Stomach (tissue), 9 donors: Measurements from ENCODE around the gene DLGAP1. TPM values are rescaled to one million over a fixed set of nuclear protein-coding genes. Genes with fewer than 3 reads are reported as not detected.
"Not testable (repeated sequence)": the region's sequence is repeated elsewhere in the genome, so short reads cannot be mapped to it uniquely, and the experiment has no call there.

Source experiments
- DNase-seq, 2 donors: peaks; one replicate each; pipeline versions ENCODE4 v3.0.0 to v3.0.0-alpha.2; 2013 to 2019
- H3K27ac ChIP-seq, 5 donors: fragments of 200-600 bp in 4 of 5; sonication (generic) in 4 of 5; one replicate each; pipeline ENCODE4 v1.5.1; 2013 to 2019; ENCODE audit warnings: mild to moderate bottlenecking in 1 of 5, moderate library complexity in 1 of 5
- H3K27me3 ChIP-seq, 3 donors: fragments of 200-600 bp; sonication (generic); one replicate each; pipeline ENCODE4 v1.5.1; 2017 to 2019; ENCODE audit warnings: mixed run types in 1 of 3
- H3K36me3 ChIP-seq, 4 donors: fragments of 200-600 bp; sonication (generic); 1 replicate in 3 of 4; 2 replicates in 1 of 4; pipeline ENCODE4 v1.5.1; 2016 to 2019
- H3K4me1 ChIP-seq, 4 donors: fragments of 200-600 bp; sonication (generic); one replicate each; pipeline ENCODE4 v1.5.1; 2016 to 2019
- H3K4me3 ChIP-seq, 4 donors: fragments of 200-600 bp; sonication (generic) in 3 of 4; one replicate each; pipeline ENCODE4 v1.5.1; 2016 to 2019; ENCODE audit warnings: mild to moderate bottlenecking in 1 of 4
- H3K9me3 ChIP-seq, 4 donors: fragments of 200-600 bp; sonication (generic); one replicate each; pipeline ENCODE4 v1.5.1; 2016 to 2019
- EP300 ChIP-seq: sonication (generic); formaldehyde crosslinking; IDR thresholded peaks from one replicate; pipeline ENCODE4 v1.6.1; 2017; ENCODE audit warnings: antibody characterized with exemption
- POLR2A ChIP-seq, 4 donors: fragments of 450-650 bp; IDR thresholded peaks; one replicate each; pipeline ENCODE4 v1.6.1; 2016; ENCODE audit warnings: antibody characterized with exemption in 4 of 4, control low read depth in 2 of 4, mild to moderate bottlenecking in 1 of 4, moderate library complexity in 1 of 4
- POLR2AphosphoS5 ChIP-seq, 3 donors: sonication (generic); formaldehyde crosslinking; IDR thresholded peaks; one replicate each; pipeline ENCODE4 v1.6.1; 2016; ENCODE audit warnings: antibody characterized with exemption in 3 of 3
- WGBS, 5 donors: extraction: QIAGEN DNeasy Blood & Tissue Kit in 3 of 5; methylation state at CpG; one replicate each; pipeline versions ENCODE4 v1.1.5 to v1.1.7; 2013 to 2018; 5-methylcytosine and 5-hydroxymethylcytosine counted together
- intact Hi-C: fragments of 100-400 bp; cut with DNase I; formaldehyde crosslinking; loops from one replicate; pipeline ENCODE4 v1.15.1; 2023; ENCODE audit warnings: low total_unique reads
- polyA plus RNA-seq, 3 donors: library from polyadenylated mRNA; stranded (reverse); fragments of 200-250 nt; gene quantifications; one replicate each; pipeline ENCODE4 v1.2.3, GENCODE V29; 2013
- total RNA-seq, 5 donors: library from RNA; depleted of rRNA; stranded (reverse); fragments of >200 nt; gene quantifications; one replicate each; pipeline versions ENCODE4 v1.1.0 to v1.2.3, GENCODE V29; 2014 to 2016
- TF ChIP-seq, protein P1 (sequence below), 7 experiments: fragments of 450-650 bp in 4 of 7; fragments of 200-600 bp in 3 of 7; sonication (generic) in 3 of 7; IDR thresholded peaks; one replicate each; pipeline ENCODE4 v1.5.1; 2016 to 2019; ENCODE audit warnings: antibody characterized with exemption in 7 of 7, control low read depth in 2 of 7, mild to moderate bottlenecking in 1 of 7
- donor health status: healthy with polysubstance abuse.
- donor health status: Bipolar disorder and iron deficiency.
- donor health status: healthy.

Gene DLGAP1
- total and polyA plus RNA-seq, 8 donors, result 0.06 to 7.0 (median 1.3) TPM; not detected in 1

DNA sequence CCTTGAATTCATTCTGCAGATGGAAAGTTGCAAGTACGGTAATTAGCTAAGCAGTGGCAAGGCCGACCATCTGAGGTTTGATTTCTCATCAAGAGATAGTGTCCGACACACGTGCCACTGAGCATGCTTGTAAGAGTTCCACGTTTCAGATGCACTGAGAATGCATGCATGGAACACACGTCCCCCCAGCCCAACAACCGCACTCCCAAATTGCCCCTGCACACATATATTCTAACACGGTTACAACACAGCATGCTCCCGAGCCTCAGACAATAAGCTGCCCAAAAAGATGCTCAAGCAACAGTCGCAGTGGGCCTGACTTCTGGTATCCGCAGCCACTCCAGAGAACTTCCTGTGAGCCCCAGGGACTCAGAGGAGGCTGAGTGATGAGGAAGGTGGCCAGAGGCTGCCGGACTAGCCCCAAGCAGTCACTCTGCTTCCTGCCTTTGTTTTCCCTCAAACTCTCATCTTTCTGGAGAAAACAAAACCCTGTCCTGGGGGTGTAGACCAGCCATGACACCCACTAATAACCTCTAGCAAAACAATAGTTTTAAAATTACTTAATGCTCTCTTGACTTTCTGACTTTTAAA is 801.2 kb downstream of the DLGAP1 start:
- Histone ChIP-seq H3K9me3 (no peaks in the 10 kb centered on the region), H3K27ac (no peak overlapping the region), H3K4me1 (peaks cover 0 to 21% (median 0%) of the 10 kb centered on the region in 4 donors), H3K27me3 (no peaks in the 10 kb centered on the region), H3K4me3 (no peak overlapping the region), H3K36me3 (no peaks in the 10 kb centered on the region)
- TF ChIP-seq EP300 (no peak), POLR2A (IDR thresholded peaks at IDR 0.05) (no peak), POLR2AphosphoS5 (IDR thresholded peaks at IDR 0.05) (no peak)
- TF ChIP-seq, protein P1, sequence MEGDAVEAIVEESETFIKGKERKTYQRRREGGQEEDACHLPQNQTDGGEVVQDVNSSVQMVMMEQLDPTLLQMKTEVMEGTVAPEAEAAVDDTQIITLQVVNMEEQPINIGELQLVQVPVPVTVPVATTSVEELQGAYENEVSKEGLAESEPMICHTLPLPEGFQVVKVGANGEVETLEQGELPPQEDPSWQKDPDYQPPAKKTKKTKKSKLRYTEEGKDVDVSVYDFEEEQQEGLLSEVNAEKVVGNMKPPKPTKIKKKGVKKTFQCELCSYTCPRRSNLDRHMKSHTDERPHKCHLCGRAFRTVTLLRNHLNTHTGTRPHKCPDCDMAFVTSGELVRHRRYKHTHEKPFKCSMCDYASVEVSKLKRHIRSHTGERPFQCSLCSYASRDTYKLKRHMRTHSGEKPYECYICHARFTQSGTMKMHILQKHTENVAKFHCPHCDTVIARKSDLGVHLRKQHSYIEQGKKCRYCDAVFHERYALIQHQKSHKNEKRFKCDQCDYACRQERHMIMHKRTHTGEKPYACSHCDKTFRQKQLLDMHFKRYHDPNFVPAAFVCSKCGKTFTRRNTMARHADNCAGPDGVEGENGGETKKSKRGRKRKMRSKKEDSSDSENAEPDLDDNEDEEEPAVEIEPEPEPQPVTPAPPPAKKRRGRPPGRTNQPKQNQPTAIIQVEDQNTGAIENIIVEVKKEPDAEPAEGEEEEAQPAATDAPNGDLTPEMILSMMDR (IDR thresholded peaks at IDR 0.05), result no peak
- WGBS, 5 donors, result 82 to 91% (median 89%) methylated on average over 12 of the region's 12 CpGs
- DNase-seq, result no peak
- intact Hi-C loops, result no loop called here

DNA sequence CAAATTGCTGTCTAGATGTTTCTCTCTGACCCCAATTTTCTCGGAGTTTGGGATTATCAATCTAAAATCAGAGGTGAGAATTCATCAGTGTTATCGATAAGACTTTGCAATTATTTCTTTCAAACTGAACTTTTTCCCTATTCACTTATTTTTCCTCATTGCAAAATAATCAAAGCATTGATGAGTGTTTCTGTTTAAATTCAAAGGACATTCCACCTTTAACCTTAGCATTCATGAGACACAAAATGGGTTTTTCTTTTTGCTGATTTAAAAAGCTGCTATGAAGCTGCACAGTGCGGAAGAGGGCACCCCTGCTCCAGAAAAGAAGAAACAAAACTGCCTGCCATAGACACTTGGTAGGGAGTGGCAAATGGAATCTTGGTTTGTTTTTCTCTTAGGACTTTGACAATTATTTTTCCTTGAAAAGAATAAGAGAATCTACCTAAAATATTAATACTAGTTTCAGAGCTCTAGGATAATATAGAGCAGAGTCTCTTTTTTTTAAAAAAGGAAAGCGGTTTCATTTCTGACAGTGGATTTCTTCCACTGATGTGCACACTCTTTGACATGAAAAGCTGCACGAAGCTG is 801.8 kb downstream of the DLGAP1 start:
- Histone ChIP-seq H3K36me3 (no peaks in the 10 kb centered on the region), H3K9me3 (no peaks in the 10 kb centered on the region), H3K4me1 (peaks cover 0 to 21% (median 0%) of the 10 kb centered on the region in 4 donors), H3K4me3 (no peak overlapping the region), H3K27me3 (no peaks in the 10 kb centered on the region), H3K27ac (peak overlapping the region in 4 of 5 donors; percentile 17 to 53 (median 43))
- TF ChIP-seq, protein P1 (IDR thresholded peaks at IDR 0.05), result no peak
- TF ChIP-seq EP300 (no peak), POLR2AphosphoS5 (IDR thresholded peaks at IDR 0.05) (no peak), POLR2A (IDR thresholded peaks at IDR 0.05) (no peak)
- intact Hi-C loops, result no loop called here
- no peak for DNase-seq
- 82 to 86% (median 85%) methylated on average over 5 of the region's 5 CpGs for WGBS, 5 donors

DNA sequence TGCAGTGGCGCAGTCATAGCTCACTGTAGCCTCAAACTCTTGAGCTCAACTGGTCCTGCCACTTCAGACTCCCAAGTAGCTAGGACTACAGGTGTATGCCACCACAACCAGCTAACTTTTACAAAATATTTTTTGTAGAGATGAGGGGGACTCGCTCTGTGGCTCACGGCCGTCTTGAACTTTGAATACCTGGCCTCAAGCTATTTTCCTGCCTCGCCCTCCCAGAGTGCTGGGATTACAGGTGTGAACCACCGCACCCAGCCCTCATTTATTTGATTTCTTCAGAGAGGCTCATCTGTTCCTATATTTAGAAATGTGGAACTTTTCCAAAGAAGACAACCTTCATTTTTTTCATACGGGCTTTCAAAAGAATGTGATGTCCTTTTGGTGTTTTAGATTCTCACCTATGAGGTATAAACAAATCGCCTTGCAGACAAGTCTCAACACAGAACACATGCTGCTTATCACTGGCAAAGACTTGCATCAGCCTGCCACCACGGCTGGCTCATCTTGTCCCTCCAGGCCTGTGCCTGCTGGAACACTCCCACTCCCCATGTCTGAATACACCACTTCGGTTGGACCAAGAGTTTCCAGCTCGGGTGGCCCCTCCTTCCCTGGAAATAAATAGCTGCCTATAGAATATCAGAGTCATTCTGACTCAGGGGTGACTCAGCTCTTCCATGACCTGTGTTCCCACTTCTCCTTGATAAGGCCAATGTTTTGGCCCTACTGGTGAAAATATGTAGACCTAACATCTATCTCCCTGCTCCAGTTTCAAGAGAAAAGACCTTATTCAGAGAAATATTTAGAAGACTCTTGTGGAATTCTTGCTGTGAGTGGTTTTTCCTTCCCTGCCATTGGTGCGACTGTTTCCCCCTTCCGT is 802.5 kb downstream of the DLGAP1 start:
- WGBS, 5 donors, result 65 to 72% (median 69%) methylated on average over 13 of the region's 13 CpGs
- Histone ChIP-seq H3K27ac (peak overlapping the region in 4 of 5 donors; percentile 41 to 53 (median 48)), H3K27me3 (no peaks in the 10 kb centered on the region), H3K4me1 (peaks cover 0 to 21% (median 0%) of the 10 kb centered on the region in 4 donors), H3K4me3 (no peak overlapping the region), H3K36me3 (no peaks in the 10 kb centered on the region), H3K9me3 (no peaks in the 10 kb centered on the region)
- peak; percentile 80 to 88 for DNase-seq
- peak in 2 of 3 donors; percentile 74 to 81 for TF ChIP-seq POLR2AphosphoS5 (IDR thresholded peaks at IDR 0.05)
- TF ChIP-seq, protein P1 (IDR thresholded peaks at IDR 0.05), result no peak
- no peak for TF ChIP-seq POLR2A (IDR thresholded peaks at IDR 0.05)
- no peak for TF ChIP-seq EP300
- intact Hi-C loops, result no loop called here

DNA sequence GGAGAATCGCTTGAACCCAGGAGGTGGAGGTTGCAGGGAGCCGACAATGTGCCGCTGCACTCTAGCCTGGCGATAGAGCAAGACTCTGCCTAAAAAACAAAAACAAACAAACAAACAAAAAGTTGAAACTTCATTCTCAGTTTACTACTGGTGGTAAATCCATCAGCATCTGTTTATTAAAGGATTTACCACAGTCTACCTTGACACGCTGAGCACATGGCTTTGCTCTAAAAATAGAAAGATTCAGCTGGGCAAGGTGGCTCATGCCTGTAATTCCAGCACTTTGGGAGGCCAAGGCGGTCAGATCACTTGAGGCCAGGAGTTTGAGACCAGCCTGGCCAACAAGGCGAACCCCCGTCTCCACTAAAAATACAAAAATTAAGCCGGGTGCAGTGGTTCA is 803.8 kb downstream of the DLGAP1 start:
- no peak for DNase-seq
- WGBS, 5 donors, result 83 to 85% (median 84%) methylated on average over 9 of the region's 9 CpGs
- Histone ChIP-seq H3K9me3 (no peaks in the 10 kb centered on the region), H3K4me1 (peaks cover 0 to 21% (median 0%) of the 10 kb centered on the region in 4 donors), H3K36me3 (no peaks in the 10 kb centered on the region), H3K27ac (peak overlapping the region in 2 of 5 donors; percentile 30 to 33), H3K27me3 (no peaks in the 10 kb centered on the region), H3K4me3 (no peak overlapping the region)
- TF ChIP-seq POLR2AphosphoS5 (IDR thresholded peaks at IDR 0.05) (no peak), POLR2A (IDR thresholded peaks at IDR 0.05) (no peak), EP300 (no peak)
- TF ChIP-seq, protein P1 (IDR thresholded peaks at IDR 0.05), result no peak
- intact Hi-C loops, result no loop called here

DNA sequence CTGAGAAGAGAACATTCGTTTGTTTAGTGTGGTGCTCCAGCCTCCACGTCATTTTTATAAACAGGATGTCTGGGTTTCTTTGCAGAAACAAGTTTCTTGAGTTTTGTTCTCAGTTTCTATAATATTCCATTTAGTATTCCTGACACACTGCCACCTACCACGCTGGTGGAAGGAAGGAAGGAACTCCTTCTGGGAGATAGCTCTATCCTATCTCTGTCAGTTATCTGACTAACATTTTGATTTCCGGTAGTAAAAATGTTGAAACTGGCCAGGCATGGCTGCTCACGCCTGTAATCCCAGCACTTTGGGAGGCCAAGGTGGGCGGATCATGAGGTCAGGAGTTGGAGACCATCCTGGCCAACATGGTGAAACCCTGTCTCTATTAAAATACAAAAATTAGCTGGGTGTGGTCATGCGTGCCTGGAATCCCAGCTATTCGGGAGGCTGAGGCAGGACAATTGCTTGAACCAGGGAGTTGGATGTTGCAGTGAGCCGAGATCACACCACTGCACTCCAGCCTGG is 804.5 kb downstream of the DLGAP1 start:
- Histone ChIP-seq H3K27ac (peak overlapping the region in 3 of 5 donors; percentile 10 to 33 (median 30)), H3K4me1 (peaks cover 0 to 21% (median 0%) of the 10 kb centered on the region in 4 donors)
- H3K9me3 ChIP-seq, H3K4me3 ChIP-seq, H3K36me3 ChIP-seq, H3K27me3 ChIP-seq, DNase-seq, intact Hi-C loops: not testable (repeated sequence)
- WGBS, 5 donors, result 69 to 80% (median 72%) methylated on average over 9 of the region's 9 CpGs
